PC-3 (cell line): Measurements from ENCODE around the gene ADAM22. TPM values are rescaled to one million over a fixed set of nuclear protein-coding genes. Genes with fewer than 3 reads are reported as not detected.

Experiments
- ATAC-seq: fragments of 200-7000 bp; cut with Tn5 transposase; 2 replicates; pipeline ENCODE4 v1.9.1; 2020; ENCODE audit warnings: mild to moderate bottlenecking, moderate library complexity
- BruUV-seq: library from RNA; stranded (reverse); fragments of 400-500 nt; replicated peaks from 2 replicates; lab custom pipeline; 2021; lab: Mats Ljungman, UMichigan
- CTCF ChIA-PET: fragments of 300-600 bp; sonication (Branson Sonifier 250); formaldehyde crosslinking; loops from one replicate; lab custom pipeline; 2022; ENCODE audit warnings: antibody characterized with exemption; lab: Charles Lee
- POLR2A ChIA-PET: fragments of 300-600 bp; sonication (Branson Sonifier 250); formaldehyde crosslinking; loops from one replicate; lab custom pipeline; 2022; ENCODE audit warnings: antibody characterized with exemption; ENCODE audit not compliant: unreplicated experiment; lab: Charles Lee
- DNase-seq: peaks from one replicate; pipeline ENCODE4 v3.0.0-alpha.2; 2015
- H2AFZ ChIP-seq: fragments of 300-600 bp; sonication (generic); 2 replicates; pipeline ENCODE4 v1.6.0; 2016; ENCODE audit warnings: antibody characterized with exemption, low read length
- H3F3A ChIP-seq: fragments of 300-600 bp; sonication (generic); one replicate; pipeline ENCODE4 v1.6.0; 2017; ENCODE audit warnings: antibody characterized with exemption, low read length, control low read depth, mild to moderate bottlenecking; ENCODE audit not compliant: unreplicated experiment
- H3K27ac ChIP-seq: fragments of 300-600 bp; sonication (generic); 2 replicates; pipeline ENCODE4 v1.5.1; 2016; ENCODE audit warnings: mild to moderate bottlenecking, low read length
- H3K27me3 ChIP-seq: fragments of 300-600 bp; sonication (generic); 2 replicates; pipeline ENCODE4 v1.6.1; 2016; ENCODE audit warnings: low read length, mixed read lengths
- H3K36me3 ChIP-seq: fragments of 300-600 bp; sonication (generic); 2 replicates; pipeline ENCODE4 v1.6.1; 2016; ENCODE audit warnings: low read depth, mixed run types, low read length, mixed read lengths
- H3K4me1 ChIP-seq: fragments of 300-600 bp; sonication (generic); 2 replicates; pipeline ENCODE4 v1.5.1; 2016; ENCODE audit warnings: low read length; ENCODE audit not compliant: insufficient read depth
- H3K4me2 ChIP-seq: fragments of 300-600 bp; sonication (generic); 2 replicates; pipeline ENCODE4 v1.6.0; 2016; ENCODE audit warnings: low read length
- H3K4me3 ChIP-seq: fragments of 300-600 bp; sonication (generic); 2 replicates; pipeline ENCODE4 v1.5.1; 2016; ENCODE audit warnings: mild to moderate bottlenecking, low read length, mixed read lengths
- H3K79me2 ChIP-seq: fragments of 300-600 bp; sonication (generic); 2 replicates; pipeline ENCODE4 v1.6.1; 2017; ENCODE audit warnings: low read length, mixed read lengths
- H3K9ac ChIP-seq: fragments of 300-600 bp; sonication (generic); 2 replicates; pipeline ENCODE4 v1.6.0; 2016; ENCODE audit warnings: mild to moderate bottlenecking, low read length
- H3K9me2 ChIP-seq: fragments of 300-600 bp; sonication (generic); replicated peaks from 2 replicates; pipeline ENCODE4 v1.6.1; 2016; ENCODE audit warnings: mixed run types, low read length, mixed read lengths
- H3K9me3 ChIP-seq: fragments of 300-600 bp; sonication (generic); 2 replicates; pipeline ENCODE4 v1.6.1; 2016; ENCODE audit warnings: low read length, mixed read lengths
- H4K20me1 ChIP-seq: fragments of 300-600 bp; sonication (generic); 2 replicates; pipeline ENCODE4 v1.6.1; 2016; ENCODE audit warnings: low read length, mixed read lengths
- CTCF ChIP-seq: fragments of 300-600 bp; sonication (generic); conservative IDR thresholded peaks from 2 replicates; pipeline ENCODE4 v1.5.1; 2017; ENCODE audit warnings: antibody characterized with exemption, low read depth, mild to moderate bottlenecking, low read length
- EZH2 ChIP-seq: fragments of 300-600 bp; sonication (generic); IDR thresholded peaks from one replicate; pipeline ENCODE4 v1.6.1; 2017; ENCODE audit warnings: antibody characterized with exemption, mild to moderate bottlenecking, low read length; ENCODE audit not compliant: unreplicated experiment
- EZH2phosphoT487 ChIP-seq: fragments of 300-600 bp; sonication (generic); IDR thresholded peaks from 2 replicates; pipeline ENCODE4 v1.6.1; 2018; ENCODE audit warnings: mild to moderate bottlenecking, antibody characterized with exemption, low read length, borderline replicate concordance
- intact Hi-C: fragments of 100-400 bp; cut with micrococcal nuclease; formaldehyde crosslinking; loops from 2 replicates; pipeline ENCODE4 v1.9.0; 2023
- total RNA-seq: library from RNA; depleted of rRNA; stranded (reverse); fragments of >200 nt; gene quantifications from 2 replicates; pipeline ENCODE4 v1.2.3, GENCODE V29; 2014

ADAM22 gene
- total RNA-seq, 1 experiment from 2014 or later: 4.4 TPM

- no TSS peak for BruUV-seq
- Histone ChIP-seq H3K27ac (no peak overlapping the region), H3K9me3 (no peaks in the 10 kb centered on the region), H3K4me3 (no peak overlapping the region), H3F3A (no peaks in the 10 kb centered on the region), H3K9me2 (no peaks in the 10 kb centered on the region), H3K9ac (no peak overlapping the region), H3K79me2 (no peaks in the 10 kb centered on the region), H2AFZ (no peak overlapping the region), H3K4me1 (0 out of 2 replicates have a peak, but pooled peaks cover 3% of the 10 kb centered on the region), H3K27me3 (no peaks in the 10 kb centered on the region), H3K36me3 (no peaks in the 10 kb centered on the region), H3K4me2 (no peak overlapping the region), H4K20me1 (no peaks in the 10 kb centered on the region)
- ATAC-seq (no peak), DNase-seq (no peak)
- intact Hi-C loops: no loop called here
- POLR2A ChIA-PET: no interaction called here
- CTCF ChIA-PET: no interaction called here
- no peak for TF ChIP-seq EZH2
- no peak for TF ChIP-seq EZH2phosphoT487
- TF ChIP-seq CTCF: no peak
Observed at GRCh38 chr7:87959336-87959735, 25.3 kb downstream of the ADAM22 start.

- Histone ChIP-seq H3K36me3 (no peaks in the 10 kb centered on the region), H3K27ac (no peak overlapping the region), H3K9me2 (no peaks in the 10 kb centered on the region), H3K4me3 (no peak overlapping the region), H3K4me2 (no peak overlapping the region), H3K79me2 (no peaks in the 10 kb centered on the region), H3K9me3 (no peaks in the 10 kb centered on the region), H4K20me1 (no peaks in the 10 kb centered on the region), H3K4me1 (0 out of 2 replicates have a peak, but pooled peaks cover 3% of the 10 kb centered on the region), H3K27me3 (no peaks in the 10 kb centered on the region), H3K9ac (no peak overlapping the region), H2AFZ (no peak overlapping the region), H3F3A (no peaks in the 10 kb centered on the region)
- ChIA-PET CTCF (no interaction called here), POLR2A (no interaction called here)
- intact Hi-C loops: no loop called here
- TF ChIP-seq CTCF (no peak), EZH2 (no peak), EZH2phosphoT487 (no peak)
- ATAC-seq (no peak), DNase-seq (no peak)
- BruUV-seq: no TSS peak
Observed at GRCh38 chr7:87960239-87960638, 26.2 kb downstream of the ADAM22 start.

- CTCF ChIA-PET: no interaction called here
- no peak for ATAC-seq
Observed at GRCh38 chr7:87961754-87962153, 27.7 kb downstream of the ADAM22 start.

More at GRCh38 chr7:87961754-87962153, 27.7 kb downstream of the ADAM22 start:
- Histone ChIP-seq H4K20me1 (no peaks in the 10 kb centered on the region), H3K4me1 (0 out of 2 replicates have a peak, but pooled peaks cover 3% of the 10 kb centered on the region), H3K9me3 (no peaks in the 10 kb centered on the region), H3F3A (no peaks in the 10 kb centered on the region), H3K27ac (no peak overlapping the region), H3K4me3 (no peak overlapping the region), H3K4me2 (peak overlapping the region; percentile 39), H2AFZ (no peak overlapping the region), H3K79me2 (no peaks in the 10 kb centered on the region), H3K27me3 (no peaks in the 10 kb centered on the region), H3K9ac (no peak overlapping the region), H3K9me2 (no peaks in the 10 kb centered on the region), H3K36me3 (no peaks in the 10 kb centered on the region)
- intact Hi-C loops: no loop called here
- no peak for TF ChIP-seq CTCF
- no TSS peak for BruUV-seq
- POLR2A ChIA-PET: no interaction called here
- DNase-seq: peak; percentile 24
